Measurements from ENCODE around the gene OR51G2.
"Not testable (repeated sequence)": the region's sequence is repeated elsewhere in the genome, so short reads cannot be mapped to it uniquely, and the experiment has no call there.

Gene OR51G2

GRCh38 chr11:4919250-4919649 is at the start of gene OR51G2:
TSS of gene OR51G2 (minus strand) at chr11:4919350. CDS start at chr11:4915663, 3,687 bp downstream.
- H3K4me3 ChIP-seq (ENCODE audit: low read depth, low read length), result no peak within 1 kb of the TSS
- TF ChIP-seq MYC (IDR thresholded peaks at IDR 0.05; ENCODE audit: low read depth, low read length) (no peak), POLR2A (IDR thresholded peaks at IDR 0.05; ENCODE audit: extremely low read depth, insufficient read length) (no peak), CTCF (IDR thresholded peaks at IDR 0.05; ENCODE audit: low read depth, low read length) (no peak), MAX (IDR thresholded peaks at IDR 0.05; ENCODE audit: low read depth, low read length) (no peak)
- no peak for DNase-seq (ENCODE audit: low read depth)

GRCh38 chr11:4962816-4963215 is 43.7 kb upstream of the OR51G2 start:
- H3K4me3 ChIP-seq (ENCODE audit: low read depth, low read length), result no peak overlapping the region
- no peak for TF ChIP-seq POLR2A (IDR thresholded peaks at IDR 0.05; ENCODE audit: extremely low read depth, insufficient read length)
- TF ChIP-seq MAX (IDR thresholded peaks at IDR 0.05; ENCODE audit: low read depth, low read length), result no peak
- TF ChIP-seq MYC (IDR thresholded peaks at IDR 0.05; ENCODE audit: low read depth, low read length), result no peak
- no peak for TF ChIP-seq CTCF (IDR thresholded peaks at IDR 0.05; ENCODE audit: low read depth, low read length)
- no peak for DNase-seq (ENCODE audit: low read depth)

GRCh38 chr11:4960877-4961276 is 41.7 kb upstream of the OR51G2 start:
- TF ChIP-seq CTCF (IDR thresholded peaks at IDR 0.05; ENCODE audit: low read depth, low read length), result no peak
- H3K4me3 ChIP-seq (ENCODE audit: low read depth, low read length), result no peak overlapping the region
- no peak for DNase-seq (ENCODE audit: low read depth)

GRCh38 chr11:4957396-4957795 is 38.2 kb upstream of the OR51G2 start:
- TF ChIP-seq POLR2A (IDR thresholded peaks at IDR 0.05; ENCODE audit: extremely low read depth, insufficient read length) (no peak), MYC (IDR thresholded peaks at IDR 0.05; ENCODE audit: low read depth, low read length) (no peak), MAX (IDR thresholded peaks at IDR 0.05; ENCODE audit: low read depth, low read length) (no peak), CTCF (IDR thresholded peaks at IDR 0.05; ENCODE audit: low read depth, low read length) (no peak)
- no peak overlapping the region for H3K4me3 ChIP-seq (ENCODE audit: low read depth, low read length)
- no peak for DNase-seq (ENCODE audit: low read depth)

GRCh38 chr11:4955613-4956012 is 36.5 kb upstream of the OR51G2 start, which contains the start of gene OR51A2:
TSS of gene OR51A2 (minus strand) at chr11:4955713. CDS start at chr11:4955713, 0 bp downstream.
- not testable (repeated sequence) for DNase-seq (ENCODE audit: low read depth); H3K4me3 ChIP-seq (ENCODE audit: low read depth, low read length)

- TF ChIP-seq MAX (IDR thresholded peaks at IDR 0.05; ENCODE audit: low read depth, low read length), result no peak
- TF ChIP-seq MYC (IDR thresholded peaks at IDR 0.05; ENCODE audit: low read depth, low read length), result no peak
- no peak for TF ChIP-seq CTCF (IDR thresholded peaks at IDR 0.05; ENCODE audit: low read depth, low read length)
- no peak for TF ChIP-seq POLR2A (IDR thresholded peaks at IDR 0.05; ENCODE audit: extremely low read depth, insufficient read length)
- DNase-seq (ENCODE audit: low read depth), result no peak
- H3K4me3 ChIP-seq (ENCODE audit: low read depth, low read length), result no peak within 1 kb of the TSS
Observed at GRCh38 chr11:4947505-4947904, 28.4 kb upstream of the OR51G2 start, which contains the start of gene OR51A4. TSS of gene OR51A4 (minus strand) at chr11:4947605. CDS start at chr11:4947100, 505 bp downstream.
